ENCODE data around the gene STXBP3.

DNA sequence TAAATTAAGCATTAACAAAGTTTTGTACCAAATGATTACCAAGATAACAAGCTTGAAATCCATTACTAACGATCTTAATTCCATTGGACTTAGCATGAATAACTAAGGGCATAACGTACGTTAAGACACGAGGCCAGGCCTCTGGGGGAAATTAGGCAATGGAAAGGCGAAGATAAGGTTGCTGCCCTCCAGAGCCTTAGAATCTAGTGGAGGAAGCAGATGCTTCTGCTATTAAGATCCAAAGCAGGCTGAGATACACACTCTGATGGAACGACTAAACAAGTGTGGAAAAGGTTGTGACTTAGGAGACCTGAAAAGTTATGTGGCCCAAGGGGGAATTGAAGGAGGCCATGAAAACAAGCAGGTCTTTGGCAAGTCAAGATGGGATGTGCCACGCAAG, 104.5 kb downstream of the STXBP3 start:
- TF ChIP-seq, protein P1, sequence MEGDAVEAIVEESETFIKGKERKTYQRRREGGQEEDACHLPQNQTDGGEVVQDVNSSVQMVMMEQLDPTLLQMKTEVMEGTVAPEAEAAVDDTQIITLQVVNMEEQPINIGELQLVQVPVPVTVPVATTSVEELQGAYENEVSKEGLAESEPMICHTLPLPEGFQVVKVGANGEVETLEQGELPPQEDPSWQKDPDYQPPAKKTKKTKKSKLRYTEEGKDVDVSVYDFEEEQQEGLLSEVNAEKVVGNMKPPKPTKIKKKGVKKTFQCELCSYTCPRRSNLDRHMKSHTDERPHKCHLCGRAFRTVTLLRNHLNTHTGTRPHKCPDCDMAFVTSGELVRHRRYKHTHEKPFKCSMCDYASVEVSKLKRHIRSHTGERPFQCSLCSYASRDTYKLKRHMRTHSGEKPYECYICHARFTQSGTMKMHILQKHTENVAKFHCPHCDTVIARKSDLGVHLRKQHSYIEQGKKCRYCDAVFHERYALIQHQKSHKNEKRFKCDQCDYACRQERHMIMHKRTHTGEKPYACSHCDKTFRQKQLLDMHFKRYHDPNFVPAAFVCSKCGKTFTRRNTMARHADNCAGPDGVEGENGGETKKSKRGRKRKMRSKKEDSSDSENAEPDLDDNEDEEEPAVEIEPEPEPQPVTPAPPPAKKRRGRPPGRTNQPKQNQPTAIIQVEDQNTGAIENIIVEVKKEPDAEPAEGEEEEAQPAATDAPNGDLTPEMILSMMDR (conservative IDR thresholded peaks at IDR 0.05 in 1 of 2, IDR thresholded peaks at IDR 0.05 in 1 of 2; ENCODE audit: extremely low read depth in 1 of 2, insufficient read depth in 1 of 2, low read depth in 1 of 2, low read length in 2 of 2) = no peak
- no peak for TF ChIP-seq EZH2 (IDR thresholded peaks at IDR 0.05; ENCODE audit: borderline replicate concordance, low read length)
